K562 (cell line): ENCODE data around the gene C14orf39.

ENCODE experiments used
- CCAR2 ChIP-seq: fragments of 200-400 bp; formaldehyde crosslinking; IDR thresholded peaks from 2 replicates; pipeline ENCODE4 v1.6.1; 2017; ENCODE audit warnings: mild to moderate bottlenecking, low read depth, low read length
- ESRRA ChIP-seq: fragments of 450-650 bp; IDR thresholded peaks from 2 replicates; pipeline ENCODE4 v1.6.1; 2014; ENCODE audit warnings: low read depth, mild to moderate bottlenecking, moderate library complexity, borderline replicate concordance
- ETV6 ChIP-seq, 3 experiments: fragments of 150-350 bp in 1 of 3; sonication (generic) in 1 of 3; formaldehyde crosslinking in 1 of 3; IDR thresholded peaks; 2 replicates each; pipeline versions ENCODE4 v1.6.1 to v1.8.0; 2014 to 2022; ENCODE audit warnings: borderline replicate concordance in 2 of 3, low read depth in 2 of 3, antibody characterized with exemption in 1 of 3, low read length in 1 of 3, mild to moderate bottlenecking in 1 of 3, missing genetic modification reagents in 1 of 3
- FOXJ3 ChIP-seq: sonication (generic); formaldehyde crosslinking; IDR thresholded peaks from 2 replicates; pipeline ENCODE4 v1.4.0; 2020; ENCODE audit warnings: mild to moderate bottlenecking, missing genetic modification reagents
- FOXK1 ChIP-seq: sonication (generic); formaldehyde crosslinking; IDR thresholded peaks from 2 replicates; pipeline ENCODE4 v1.8.0; 2022; ENCODE audit warnings: missing genetic modification reagents, mild to moderate bottlenecking, borderline replicate concordance
- GABPA ChIP-seq: fragments of 200-800 bp; sonication (Bioruptor generic); conservative IDR thresholded peaks from 2 replicates; pipeline ENCODE4 v1.6.1; 2016; ENCODE audit warnings: low read depth, missing genetic modification characterization, missing compliant biosample characterization
- HSF4 ChIP-seq: fragments of 250-450 bp; sonication (Bioruptor Pico); IDR thresholded peaks from 2 replicates; pipeline ENCODE4 v2.1.2; 2022; ENCODE audit warnings: mild to moderate bottlenecking, moderate library complexity, borderline replicate concordance
- MTA3 ChIP-seq: fragments of 450-650 bp; formaldehyde crosslinking; IDR thresholded peaks from 2 replicates; pipeline ENCODE4 v1.6.1; 2017; ENCODE audit warnings: mild to moderate bottlenecking, borderline replicate concordance
- NFE2 ChIP-seq: IDR thresholded peaks from 2 replicates; pipeline ENCODE4 v1.6.1; 2014; ENCODE audit warnings: antibody characterized with exemption, low read depth
- RREB1 ChIP-seq: fragments of 250-450 bp; sonication (Bioruptor Pico); IDR thresholded peaks from 2 replicates; pipeline ENCODE4 v1.4.0; 2020
- TCF3 ChIP-seq: sonication (generic); formaldehyde crosslinking; IDR thresholded peaks from 2 replicates; pipeline ENCODE4 v1.4.0; 2020; ENCODE audit warnings: mild to moderate bottlenecking, missing genetic modification reagents
- ZFX ChIP-seq: sonication (generic); formaldehyde crosslinking; IDR thresholded peaks from 2 replicates; pipeline ENCODE4 v1.8.0; 2022; ENCODE audit warnings: mild to moderate bottlenecking, missing genetic modification reagents, moderate library complexity
- ZNF274 ChIP-seq: IDR thresholded peaks from 2 replicates; pipeline ENCODE4 v1.6.1; 2011; ENCODE audit warnings: low read depth, mild to moderate bottlenecking, low read length, moderate library complexity, borderline replicate concordance
- ZNF398 ChIP-seq: fragments of 250-450 bp; sonication (Bioruptor Pico); IDR thresholded peaks from 2 replicates; pipeline ENCODE4 v1.8.0; 2021; ENCODE audit warnings: moderate library complexity, mild to moderate bottlenecking, inconsistent platforms

GRCh38 chr14:60505448-60505847, 19.6 kb upstream of the C14orf39 start:
- TF ChIP-seq HSF4 (no peak), ZNF274 (no peak), CCAR2 (no peak), MTA3 (no peak), TCF3 (no peak), ZFX (CRISPR knock-in tag) (no peak), FOXK1 (no peak), GABPA (tag) (no peak), ESRRA (no peak), RREB1 (CRISPR knock-in tag) (no peak), FOXJ3 (CRISPR knock-in tag) (no peak), NFE2 (no peak), ZNF398 (CRISPR knock-in tag) (no peak), ETV6 (IDR thresholded peaks at IDR 0.05; ENCODE audit: borderline replicate concordance in 1 of 2, low read depth in 2 of 2, low read length in 1 of 2) (no peak), ETV6 (CRISPR knock-in tag; IDR thresholded peaks at IDR 0.05; ENCODE audit: borderline replicate concordance) (no peak)
